ENCODE results near the gene PUS7L. TPM values are rescaled to one million over a fixed set of nuclear protein-coding genes. Genes with fewer than 3 reads are reported as not detected.

PUS7L gene
- total RNA-seq, 4 donors from 2014 or later, result 3.9 to 9.8 (median 7.0) TPM

DNA sequence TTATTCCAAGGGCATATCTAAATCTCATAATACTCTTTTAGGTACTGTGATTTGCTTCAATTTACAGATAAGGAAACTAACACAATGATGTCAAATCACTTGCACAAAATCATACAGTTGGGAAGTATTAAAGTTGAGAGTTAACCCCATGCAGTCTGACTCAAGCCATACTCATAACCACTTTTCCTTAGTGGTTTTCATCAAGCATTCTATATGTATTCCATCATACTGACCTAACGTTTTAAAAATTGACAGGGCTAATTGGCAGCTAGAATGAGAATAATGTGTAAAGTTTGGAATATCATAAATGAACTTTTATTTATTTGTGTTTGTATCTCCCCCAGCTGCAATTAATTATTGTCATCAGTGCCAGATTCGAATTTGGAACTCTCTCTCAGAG lies 20.9 kb downstream of the PUS7L start:
- H3K4me1 ChIP-seq, result no peaks in the 10 kb centered on the region
- H3K36me3 ChIP-seq, result peaks cover 0 to 38% (median 0%) of the 10 kb centered on the region in 3 donors
- no peak for DNase-seq (ENCODE audit: low spot score in 2 of 2)
- WGBS, 2 donors, result 50 to 58% methylated on average over 2 of the region's 2 CpGs
- H3K9me3 ChIP-seq, result no peaks in the 10 kb centered on the region
- no peaks in the 10 kb centered on the region for H3K27me3 ChIP-seq
- no peak for TF ChIP-seq CTCF (IDR thresholded peaks at IDR 0.05)
- no peak for TF ChIP-seq EP300 (IDR thresholded peaks at IDR 0.05)
- TF ChIP-seq POLR2A (IDR thresholded peaks at IDR 0.05), result no peak
- no peak overlapping the region for H3K4me3 ChIP-seq
- H3K27ac ChIP-seq, result no peak overlapping the region

DNA sequence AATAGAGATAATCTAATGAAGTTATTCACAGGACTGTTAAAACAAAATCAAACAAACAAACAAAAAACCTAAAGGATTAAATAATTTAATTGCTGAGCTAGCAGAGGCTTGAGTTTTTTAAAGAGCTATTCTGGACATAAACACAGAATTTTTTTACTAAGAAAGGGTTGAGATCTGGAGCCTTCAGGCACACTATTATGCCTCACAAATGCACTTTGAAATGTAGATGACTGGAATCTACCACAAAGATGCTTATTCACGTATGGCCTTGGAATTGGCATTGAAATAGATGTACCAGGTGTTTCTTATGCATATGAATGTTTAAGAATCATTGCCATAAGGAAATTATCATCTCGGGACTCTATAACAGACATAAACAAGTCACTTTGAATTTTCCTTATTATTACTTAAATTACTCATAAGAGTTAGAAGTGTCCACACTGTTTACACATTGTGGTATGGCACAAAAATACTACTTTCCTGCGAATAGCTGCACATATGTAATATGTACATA lies 21.6 kb downstream of the PUS7L start:
- Histone ChIP-seq H3K9me3 (no peaks in the 10 kb centered on the region), H3K4me1 (no peaks in the 10 kb centered on the region), H3K36me3 (peaks cover 0 to 38% (median 0%) of the 10 kb centered on the region in 3 donors), H3K27ac (no peak overlapping the region), H3K27me3 (no peaks in the 10 kb centered on the region), H3K4me3 (no peak overlapping the region)
- 86 to 92% methylated on average over 3 of the region's 3 CpGs for WGBS, 2 donors
- TF ChIP-seq CTCF (IDR thresholded peaks at IDR 0.05), result no peak
- TF ChIP-seq EP300 (IDR thresholded peaks at IDR 0.05), result no peak
- TF ChIP-seq POLR2A (IDR thresholded peaks at IDR 0.05), result no peak
- no peak for DNase-seq (ENCODE audit: low spot score in 2 of 2)

- no peak for DNase-seq (ENCODE audit: low spot score in 2 of 2)
- H3K27ac ChIP-seq, result no peak overlapping the region
- H3K4me3 ChIP-seq, result no peak overlapping the region
- no peaks in the 10 kb centered on the region for H3K27me3 ChIP-seq
- no peaks in the 10 kb centered on the region for H3K9me3 ChIP-seq
- no peaks in the 10 kb centered on the region for H3K4me1 ChIP-seq
- H3K36me3 ChIP-seq, result peaks cover 0 to 40% (median 0%) of the 10 kb centered on the region in 3 donors
- 94 to 96% methylated on average over 3 of the region's 3 CpGs for WGBS, 2 donors
- no peak for TF ChIP-seq POLR2A (IDR thresholded peaks at IDR 0.05)
- TF ChIP-seq EP300 (IDR thresholded peaks at IDR 0.05), result no peak
- TF ChIP-seq CTCF (IDR thresholded peaks at IDR 0.05), result no peak
Observed at GRCh38 chr12:43733687-43734086, 24.9 kb downstream of the PUS7L start.

- H3K9me3 ChIP-seq, result no peaks in the 10 kb centered on the region
- WGBS, 2 donors, result 82 to 84% methylated on average over 4 of the region's 4 CpGs
- DNase-seq (ENCODE audit: low spot score in 2 of 2), result no peak
Observed at GRCh38 chr12:43730283-43730682, 28.3 kb downstream of the PUS7L start.

DNA sequence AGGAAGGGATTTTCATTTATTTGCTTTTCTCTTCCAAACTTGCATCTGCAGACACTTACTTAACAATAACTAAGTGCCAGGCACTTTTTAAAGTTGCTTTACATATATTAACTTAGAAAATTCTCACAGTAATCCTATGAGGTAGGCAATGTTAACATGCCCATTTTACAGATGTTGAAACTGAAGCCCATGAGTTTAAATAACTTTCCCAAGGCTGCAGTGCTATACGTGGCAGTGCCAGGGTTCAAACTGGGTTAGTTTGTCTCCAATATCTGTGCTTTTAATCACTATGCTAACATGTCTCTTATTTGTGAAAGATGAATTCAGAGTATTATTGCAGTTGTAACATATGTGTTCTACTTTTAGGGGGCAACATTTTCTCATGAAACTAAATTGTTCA lies 29.9 kb downstream of the PUS7L start:
- no peaks in the 10 kb centered on the region for H3K9me3 ChIP-seq
- no peak for TF ChIP-seq CTCF (IDR thresholded peaks at IDR 0.05)
- no peak for TF ChIP-seq POLR2A (IDR thresholded peaks at IDR 0.05)
- TF ChIP-seq EP300 (IDR thresholded peaks at IDR 0.05), result no peak
- peaks cover 0 to 21% (median 0%) of the 10 kb centered on the region in 3 donors for H3K36me3 ChIP-seq
- no peaks in the 10 kb centered on the region for H3K4me1 ChIP-seq
- DNase-seq (ENCODE audit: low spot score in 2 of 2), result no peak
- no peaks in the 10 kb centered on the region for H3K27me3 ChIP-seq
- WGBS, 2 donors, result 76 to 80% methylated on average over 1 of the region's 1 CpG
- H3K4me3 ChIP-seq, result no peak overlapping the region
- H3K27ac ChIP-seq, result no peak overlapping the region

More at GRCh38 chr12:43730283-43730682, 28.3 kb downstream of the PUS7L start:
- H3K4me1 ChIP-seq, result no peaks in the 10 kb centered on the region
- TF ChIP-seq CTCF (IDR thresholded peaks at IDR 0.05) (no peak), POLR2A (IDR thresholded peaks at IDR 0.05) (no peak), EP300 (IDR thresholded peaks at IDR 0.05) (no peak)
- H3K36me3 ChIP-seq, result peaks cover 0 to 32% (median 0%) of the 10 kb centered on the region in 3 donors
- H3K27ac ChIP-seq, result no peak overlapping the region
- H3K27me3 ChIP-seq, result no peaks in the 10 kb centered on the region
- no peak overlapping the region for H3K4me3 ChIP-seq

Data from tibial nerve (tissue), 4 donors.